Measurements from ENCODE around the gene REPS1. TPM values are rescaled to one million over a fixed set of nuclear protein-coding genes. Genes with fewer than 3 reads are reported as not detected.
A peak's percentile ranks its signal among the peaks of the same experiment; 100 is the strongest.
"Not testable (repeated sequence)": the region's sequence is repeated elsewhere in the genome, so short reads cannot be mapped to it uniquely, and the experiment has no call there.

Gene REPS1
- total RNA-seq, 1 experiment from 2014 or later = 55.1 TPM

DNA sequence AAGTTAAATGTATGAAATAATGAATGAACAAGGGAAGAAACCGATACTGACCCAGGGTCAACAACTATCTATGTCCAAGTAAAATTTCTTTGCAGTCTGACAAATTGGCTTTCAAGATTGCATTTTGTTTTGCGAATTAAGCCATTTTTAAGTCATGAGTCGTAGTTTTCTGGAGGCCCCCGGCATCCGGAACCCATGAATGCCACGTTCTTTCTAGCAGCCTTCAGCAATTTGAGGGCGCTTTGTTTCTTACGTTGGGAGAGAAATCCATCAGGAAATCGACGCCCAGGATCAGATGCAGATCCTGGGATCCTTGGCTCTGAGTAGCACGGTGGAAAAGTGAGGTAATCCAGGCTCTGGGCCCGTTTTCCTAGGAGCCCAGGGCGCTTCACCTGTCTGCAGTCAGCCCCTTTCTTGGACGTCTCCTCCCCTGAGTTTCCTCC lies 40.2 kb upstream of the REPS1 start:
- no peak for TF ChIP-seq FOXP1 (CRISPR knock-in tag; IDR thresholded peaks at IDR 0.05; ENCODE audit: borderline replicate concordance)
- TF ChIP-seq NR3C1 (CRISPR knock-in tag; conservative IDR thresholded peaks at IDR 0.05; ENCODE audit: low read depth) = no peak
- TF ChIP-seq ZNF121 (CRISPR knock-in tag; IDR thresholded peaks at IDR 0.05) = no peak
- peak; percentile 29; the same call in 1 of the 2 replicates for TF ChIP-seq ZNF232 (CRISPR knock-in tag; IDR thresholded peaks at IDR 0.05)
- TF ChIP-seq HMGA2 (CRISPR knock-in tag; IDR thresholded peaks at IDR 0.05) = no peak
- Mint-ChIP-seq H3K4me1 (peaks cover 32% of the 10 kb centered on the region), H3K4me3 (peak overlapping the region; percentile 85), H3K36me3 (no peaks in the 10 kb centered on the region), H3K27me3 (ENCODE audit: low read depth) (no peaks in the 10 kb centered on the region; the same call in 1 of the 2 replicates), H3K27ac (peak overlapping the region; percentile 94), H3K9me3 (no peaks in the 10 kb centered on the region)
- peak; percentile 86; the same call in 1 of the 2 replicates for ATAC-seq
- DNase-seq (ENCODE audit: low spot score) = no peak
- CTCF ChIA-PET = interaction anchor here (1.3 kb wide), 2 partner anchors 40 to 212 kb away, joined by 4 read pairs; partner anchors contain the start of gene REPS1
- POLR2A ChIA-PET = interaction anchor here (2.6 kb wide), 1 partner anchor 41 kb away, joined by 10 read pairs; no protein-coding TSS in a partner anchor

DNA sequence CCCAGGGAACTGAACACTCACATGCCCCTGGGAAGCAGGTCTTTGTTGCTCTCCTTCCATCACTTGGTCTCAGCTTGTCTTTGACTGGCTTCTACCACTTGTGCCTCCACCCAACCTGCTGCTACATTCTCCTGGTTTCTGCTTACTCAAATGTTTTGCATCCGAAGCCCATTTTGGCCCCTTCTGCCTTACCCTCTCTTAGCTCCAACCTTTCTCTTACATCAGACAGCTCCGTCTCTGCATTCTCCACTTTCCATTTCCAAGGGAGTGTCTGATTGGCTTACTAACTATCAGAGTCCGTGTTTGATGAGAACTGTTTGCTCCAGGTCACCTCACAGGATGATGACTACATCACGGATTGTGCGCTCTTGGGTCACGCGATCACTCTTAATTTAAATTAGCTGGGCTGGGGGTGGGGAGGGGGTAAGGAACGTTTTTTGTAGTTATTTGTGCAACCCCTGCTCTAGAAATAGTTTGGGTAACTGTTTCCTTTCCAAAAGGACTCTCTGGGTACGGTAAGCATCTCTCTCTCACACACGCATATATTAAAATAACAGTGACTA lies 39.6 kb upstream of the REPS1 start:
- peak overlapping the region; percentile 94 for H3K27ac Mint-ChIP-seq
- H3K4me3 Mint-ChIP-seq = peak overlapping the region; percentile 85
- ChIA-PET POLR2A (interaction anchor here (0.5 to 2.6 kb wide), 3 partner anchors 12 to 349 kb away, joined by 3 to 10 read pairs (median 5); no protein-coding TSS in a partner anchor), CTCF (interaction anchor here (1.3 kb wide), 2 partner anchors 39 to 212 kb away, joined by 4 read pairs; partner anchors contain the start of gene REPS1)
- DNase-seq (ENCODE audit: low spot score) (no peak), ATAC-seq (peak; percentile 20)
- no peaks in the 10 kb centered on the region; the same call in 1 of the 2 replicates for H3K27me3 Mint-ChIP-seq (ENCODE audit: low read depth)
- H3K4me1 Mint-ChIP-seq = peaks cover 31% of the 10 kb centered on the region
- H3K9me3 Mint-ChIP-seq = no peaks in the 10 kb centered on the region
- no peaks in the 10 kb centered on the region for H3K36me3 Mint-ChIP-seq
- TF ChIP-seq PRRX2 (CRISPR knock-in tag; IDR thresholded peaks at IDR 0.05) (0 out of 2 replicates have a peak, but pooled peaks have one; percentile 21), GRHL2 (CRISPR knock-in tag; IDR thresholded peaks at IDR 0.05; ENCODE audit: insufficient replicate concordance, severe bottlenecking) (no peak), ZNF138 (CRISPR knock-in tag; conservative IDR thresholded peaks at IDR 0.05) (0 out of 2 replicates have a peak, but pooled peaks have one; percentile 14)
- TF ChIP-seq, protein P1, sequence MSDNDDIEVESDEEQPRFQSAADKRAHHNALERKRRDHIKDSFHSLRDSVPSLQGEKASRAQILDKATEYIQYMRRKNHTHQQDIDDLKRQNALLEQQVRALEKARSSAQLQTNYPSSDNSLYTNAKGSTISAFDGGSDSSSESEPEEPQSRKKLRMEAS (CRISPR knock-in tag; IDR thresholded peaks at IDR 0.05) = 0 out of 2 replicates have a peak, but pooled peaks have one; percentile 29

DNA sequence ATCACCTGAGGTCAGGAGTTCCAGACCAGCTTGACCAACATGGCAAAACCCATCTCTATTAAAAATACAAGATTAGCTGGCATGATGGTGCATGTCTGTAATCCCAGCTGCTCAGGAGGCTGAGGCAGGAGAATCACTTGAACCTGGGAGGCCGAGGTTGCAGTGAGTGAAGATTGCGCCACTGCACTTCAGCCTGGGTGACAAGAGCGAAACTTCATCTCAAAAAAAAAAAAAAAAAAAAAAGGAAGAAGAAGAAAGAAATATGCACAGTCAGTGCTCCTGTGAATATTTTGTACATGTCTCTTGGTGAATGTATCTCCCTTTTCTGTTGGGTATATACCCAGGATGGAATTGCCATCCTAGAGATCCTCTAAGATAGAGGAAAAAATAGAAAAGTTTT lies 37.4 kb upstream of the REPS1 start:
- H3K36me3 Mint-ChIP-seq; DNase-seq (ENCODE audit: low spot score); H3K27me3 Mint-ChIP-seq (ENCODE audit: low read depth); POLR2A ChIA-PET; H3K9me3 Mint-ChIP-seq; CTCF ChIA-PET; ATAC-seq; H3K4me3 Mint-ChIP-seq; H3K27ac Mint-ChIP-seq: not testable (repeated sequence)
- H3K4me1 Mint-ChIP-seq = peaks cover 24% of the 10 kb centered on the region

DNA sequence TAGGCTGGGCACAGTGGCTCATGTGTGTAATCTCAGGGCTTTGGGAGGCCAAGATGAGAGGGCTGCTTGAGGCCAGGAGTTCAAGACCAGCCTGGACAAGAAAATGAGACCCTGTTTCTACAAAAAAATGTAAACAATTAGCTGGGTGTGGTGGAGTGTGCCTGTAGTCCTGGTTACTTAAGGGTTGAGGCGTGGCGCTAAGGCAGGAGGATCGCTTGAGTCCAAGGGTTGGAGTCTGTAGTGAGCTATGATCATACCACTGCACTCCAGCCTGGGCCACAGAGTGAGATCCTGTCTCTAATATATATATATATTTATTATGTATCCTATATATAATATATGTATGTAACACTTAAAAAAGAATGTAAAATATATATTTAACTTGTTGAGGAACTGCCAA lies 32.6 kb upstream of the REPS1 start:
- H3K9me3 Mint-ChIP-seq = no peaks in the 10 kb centered on the region
- peaks cover 26% of the 10 kb centered on the region for H3K4me1 Mint-ChIP-seq
- ATAC-seq (no peak), DNase-seq (ENCODE audit: low spot score) (no peak)
- H3K36me3 Mint-ChIP-seq = no peaks in the 10 kb centered on the region
- ChIA-PET CTCF (no interaction called here), POLR2A (no interaction called here)
- no peak overlapping the region for H3K27ac Mint-ChIP-seq
- no peak overlapping the region for H3K4me3 Mint-ChIP-seq
- H3K27me3 Mint-ChIP-seq (ENCODE audit: low read depth) = no peaks in the 10 kb centered on the region; the same call in 1 of the 2 replicates
- TF ChIP-seq NR2C2 (CRISPR knock-in tag; IDR thresholded peaks at IDR 0.05) = no peak

DNA sequence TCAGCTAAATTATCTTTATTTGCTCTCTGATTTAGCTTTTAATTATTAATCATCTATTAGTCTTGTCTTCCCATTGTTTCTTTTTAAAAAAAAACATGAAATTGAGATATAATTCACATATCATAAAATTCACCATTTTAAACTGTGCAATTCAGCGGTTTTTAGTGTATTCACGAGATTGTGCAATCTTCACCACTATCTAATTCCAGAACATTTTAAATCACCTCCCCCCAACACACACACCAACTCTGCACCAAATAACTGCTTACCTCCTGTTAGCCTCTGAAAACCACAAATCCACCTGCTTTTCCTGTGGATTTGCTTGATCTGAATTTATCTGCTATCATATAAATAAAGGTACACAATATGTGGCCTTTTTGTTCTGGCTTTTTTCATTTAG lies 31.7 kb upstream of the REPS1 start:
- Mint-ChIP-seq H3K27ac (no peak overlapping the region), H3K36me3 (no peaks in the 10 kb centered on the region), H3K27me3 (ENCODE audit: low read depth) (no peaks in the 10 kb centered on the region; the same call in 1 of the 2 replicates), H3K4me1 (peaks cover 26% of the 10 kb centered on the region), H3K9me3 (no peaks in the 10 kb centered on the region), H3K4me3 (no peak overlapping the region)
- CTCF ChIA-PET = interaction anchor here (0.6 kb wide), 1 partner anchor 121 kb away, joined by 3 read pairs; no protein-coding TSS in a partner anchor
- DNase-seq (ENCODE audit: low spot score) (no peak), ATAC-seq (no peak)
- POLR2A ChIA-PET = no interaction called here
- TF ChIP-seq, protein P2, sequence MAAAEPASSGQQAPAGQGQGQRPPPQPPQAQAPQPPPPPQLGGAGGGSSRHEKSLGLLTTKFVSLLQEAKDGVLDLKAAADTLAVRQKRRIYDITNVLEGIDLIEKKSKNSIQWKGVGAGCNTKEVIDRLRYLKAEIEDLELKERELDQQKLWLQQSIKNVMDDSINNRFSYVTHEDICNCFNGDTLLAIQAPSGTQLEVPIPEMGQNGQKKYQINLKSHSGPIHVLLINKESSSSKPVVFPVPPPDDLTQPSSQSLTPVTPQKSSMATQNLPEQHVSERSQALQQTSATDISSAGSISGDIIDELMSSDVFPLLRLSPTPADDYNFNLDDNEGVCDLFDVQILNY (CRISPR knock-in tag; IDR thresholded peaks at IDR 0.05) = no peak
- TF ChIP-seq, protein P3, sequence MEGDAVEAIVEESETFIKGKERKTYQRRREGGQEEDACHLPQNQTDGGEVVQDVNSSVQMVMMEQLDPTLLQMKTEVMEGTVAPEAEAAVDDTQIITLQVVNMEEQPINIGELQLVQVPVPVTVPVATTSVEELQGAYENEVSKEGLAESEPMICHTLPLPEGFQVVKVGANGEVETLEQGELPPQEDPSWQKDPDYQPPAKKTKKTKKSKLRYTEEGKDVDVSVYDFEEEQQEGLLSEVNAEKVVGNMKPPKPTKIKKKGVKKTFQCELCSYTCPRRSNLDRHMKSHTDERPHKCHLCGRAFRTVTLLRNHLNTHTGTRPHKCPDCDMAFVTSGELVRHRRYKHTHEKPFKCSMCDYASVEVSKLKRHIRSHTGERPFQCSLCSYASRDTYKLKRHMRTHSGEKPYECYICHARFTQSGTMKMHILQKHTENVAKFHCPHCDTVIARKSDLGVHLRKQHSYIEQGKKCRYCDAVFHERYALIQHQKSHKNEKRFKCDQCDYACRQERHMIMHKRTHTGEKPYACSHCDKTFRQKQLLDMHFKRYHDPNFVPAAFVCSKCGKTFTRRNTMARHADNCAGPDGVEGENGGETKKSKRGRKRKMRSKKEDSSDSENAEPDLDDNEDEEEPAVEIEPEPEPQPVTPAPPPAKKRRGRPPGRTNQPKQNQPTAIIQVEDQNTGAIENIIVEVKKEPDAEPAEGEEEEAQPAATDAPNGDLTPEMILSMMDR (IDR thresholded peaks at IDR 0.05) = no peak
- TF ChIP-seq CREM (CRISPR knock-in tag; IDR thresholded peaks at IDR 0.05) (no peak), NFE2L1 (CRISPR knock-in tag; IDR thresholded peaks at IDR 0.05) (no peak), NFYB (CRISPR knock-in tag; conservative IDR thresholded peaks at IDR 0.05; ENCODE audit: low read depth) (no peak), ESRRA (CRISPR knock-in tag; IDR thresholded peaks at IDR 0.05; ENCODE audit: borderline replicate concordance) (no peak), EMX1 (CRISPR knock-in tag; IDR thresholded peaks at IDR 0.05) (no peak), SP1 (CRISPR knock-in tag; conservative IDR thresholded peaks at IDR 0.05) (no peak), ZNF121 (CRISPR knock-in tag; IDR thresholded peaks at IDR 0.05) (no peak)
- TF ChIP-seq, protein P4, sequence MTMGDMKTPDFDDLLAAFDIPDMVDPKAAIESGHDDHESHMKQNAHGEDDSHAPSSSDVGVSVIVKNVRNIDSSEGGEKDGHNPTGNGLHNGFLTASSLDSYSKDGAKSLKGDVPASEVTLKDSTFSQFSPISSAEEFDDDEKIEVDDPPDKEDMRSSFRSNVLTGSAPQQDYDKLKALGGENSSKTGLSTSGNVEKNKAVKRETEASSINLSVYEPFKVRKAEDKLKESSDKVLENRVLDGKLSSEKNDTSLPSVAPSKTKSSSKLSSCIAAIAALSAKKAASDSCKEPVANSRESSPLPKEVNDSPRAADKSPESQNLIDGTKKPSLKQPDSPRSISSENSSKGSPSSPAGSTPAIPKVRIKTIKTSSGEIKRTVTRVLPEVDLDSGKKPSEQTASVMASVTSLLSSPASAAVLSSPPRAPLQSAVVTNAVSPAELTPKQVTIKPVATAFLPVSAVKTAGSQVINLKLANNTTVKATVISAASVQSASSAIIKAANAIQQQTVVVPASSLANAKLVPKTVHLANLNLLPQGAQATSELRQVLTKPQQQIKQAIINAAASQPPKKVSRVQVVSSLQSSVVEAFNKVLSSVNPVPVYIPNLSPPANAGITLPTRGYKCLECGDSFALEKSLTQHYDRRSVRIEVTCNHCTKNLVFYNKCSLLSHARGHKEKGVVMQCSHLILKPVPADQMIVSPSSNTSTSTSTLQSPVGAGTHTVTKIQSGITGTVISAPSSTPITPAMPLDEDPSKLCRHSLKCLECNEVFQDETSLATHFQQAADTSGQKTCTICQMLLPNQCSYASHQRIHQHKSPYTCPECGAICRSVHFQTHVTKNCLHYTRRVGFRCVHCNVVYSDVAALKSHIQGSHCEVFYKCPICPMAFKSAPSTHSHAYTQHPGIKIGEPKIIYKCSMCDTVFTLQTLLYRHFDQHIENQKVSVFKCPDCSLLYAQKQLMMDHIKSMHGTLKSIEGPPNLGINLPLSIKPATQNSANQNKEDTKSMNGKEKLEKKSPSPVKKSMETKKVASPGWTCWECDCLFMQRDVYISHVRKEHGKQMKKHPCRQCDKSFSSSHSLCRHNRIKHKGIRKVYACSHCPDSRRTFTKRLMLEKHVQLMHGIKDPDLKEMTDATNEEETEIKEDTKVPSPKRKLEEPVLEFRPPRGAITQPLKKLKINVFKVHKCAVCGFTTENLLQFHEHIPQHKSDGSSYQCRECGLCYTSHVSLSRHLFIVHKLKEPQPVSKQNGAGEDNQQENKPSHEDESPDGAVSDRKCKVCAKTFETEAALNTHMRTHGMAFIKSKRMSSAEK (CRISPR knock-in tag; IDR thresholded peaks at IDR 0.05; ENCODE audit: borderline replicate concordance) = no peak
